Activated CD8-positive, alpha-beta memory T cell treated with anti-CD3 and anti-CD28 coated beads, Interleukin-2, amount 50 U/mL, for 48 hours (primary cell): ENCODE results near the gene NHERF2.

Experiments used
- DNase-seq: peaks from one replicate; pipeline ENCODE4 v3.0.0-alpha.2; 2020

NHERF2 gene

GRCh38 chr16:1991135-1991551, 35.6 kb upstream of the NHERF2 start:
- peak; percentile 77 for DNase-seq

DNA sequence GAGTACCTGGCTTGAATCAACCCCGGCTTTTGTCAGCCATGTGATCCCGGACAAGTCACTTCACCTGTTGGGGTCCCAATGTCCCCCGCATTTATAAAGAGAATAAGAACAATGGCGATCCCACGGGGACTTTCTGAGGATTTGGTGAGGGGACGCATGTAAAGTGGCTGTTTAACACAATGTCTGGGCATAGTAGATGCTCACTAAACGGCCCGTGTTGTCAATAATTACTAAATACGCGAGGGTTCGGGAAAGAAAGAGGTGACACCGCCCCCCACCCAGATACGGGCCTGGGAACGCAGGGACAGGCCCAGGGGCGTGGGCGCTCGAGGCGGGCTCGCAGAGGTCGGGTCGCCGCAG, 35.1 kb upstream of the NHERF2 start:
- DNase-seq, result no peak

GRCh38 chr16:1991948-1992703, 34.6 kb upstream of the NHERF2 start:
- DNase-seq, result peak; percentile 99

- DNase-seq, result no peak
These were observed 33.9 kb upstream of the NHERF2 start for GRCh38 chr16:1992704-1993317.

- peak; percentile 70 for DNase-seq
These were observed 33.0 kb upstream of the NHERF2 start for GRCh38 chr16:1993731-1994131.

- DNase-seq, result no peak
These were observed 29.0 kb upstream of the NHERF2 start for GRCh38 chr16:1997494-1998359.

DNA sequence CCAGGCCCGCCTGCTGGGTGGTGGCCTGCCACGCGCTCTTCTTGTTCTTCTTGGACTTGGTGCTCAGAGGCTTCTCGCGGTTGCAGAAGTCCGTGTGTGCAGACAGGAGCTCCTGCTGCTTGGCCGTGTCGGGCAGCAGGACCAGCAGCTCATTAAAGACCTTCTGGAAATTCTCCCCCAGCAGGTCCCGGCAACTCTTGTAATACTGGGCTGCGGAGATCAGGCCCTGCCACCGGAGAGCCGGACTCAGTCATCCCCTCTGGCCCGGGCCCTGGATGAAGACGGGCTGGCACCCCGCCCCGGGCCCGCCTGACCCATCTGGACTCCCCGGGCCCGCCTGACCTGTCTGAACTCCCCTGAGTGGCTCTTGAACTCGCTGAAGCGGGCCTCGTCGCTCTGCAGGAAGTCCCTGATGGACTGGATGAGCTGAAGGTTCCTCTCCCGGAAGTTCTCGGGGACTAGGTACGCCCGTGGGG, 28.3 kb upstream of the NHERF2 start:
- no peak for DNase-seq

GRCh38 chr16:1998852-1999801, 27.6 kb upstream of the NHERF2 start:
- DNase-seq, result no peak

DNA sequence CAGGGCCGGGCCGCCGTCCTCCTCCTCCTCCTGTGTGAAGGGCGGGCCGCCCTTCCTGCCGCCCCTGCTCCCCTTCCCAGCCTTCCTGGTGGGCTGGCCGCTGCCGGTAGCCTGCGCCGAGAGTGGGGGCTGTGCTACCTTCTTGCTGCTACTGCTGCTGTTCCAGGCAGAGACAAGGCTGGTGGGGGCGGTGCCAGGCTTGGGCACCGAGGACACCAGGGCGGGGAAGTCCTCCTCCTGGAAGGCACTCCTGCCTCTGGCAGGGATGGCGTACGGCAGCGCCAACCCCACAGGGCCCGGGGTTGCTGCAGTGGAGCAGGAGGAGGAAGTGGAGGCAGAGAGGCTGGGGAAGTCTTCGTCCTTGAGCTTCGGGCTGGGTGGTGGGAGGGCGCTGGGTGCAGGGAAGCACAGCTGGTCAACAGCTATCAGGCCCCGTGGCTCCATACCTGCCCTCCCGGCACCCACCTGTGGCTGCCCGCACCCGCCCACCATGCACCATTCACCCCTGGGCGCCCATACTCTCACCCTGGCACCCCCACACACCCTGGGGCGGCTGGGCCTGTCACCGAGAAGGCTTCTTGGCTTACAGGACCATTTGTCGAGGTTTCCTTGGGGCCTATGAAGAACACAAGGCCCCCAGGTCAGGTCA, 26.7 kb upstream of the NHERF2 start:
- no peak for DNase-seq

- DNase-seq, result no peak
These were observed 25.7 kb upstream of the NHERF2 start for GRCh38 chr16:2001035-2001434.

DNA sequence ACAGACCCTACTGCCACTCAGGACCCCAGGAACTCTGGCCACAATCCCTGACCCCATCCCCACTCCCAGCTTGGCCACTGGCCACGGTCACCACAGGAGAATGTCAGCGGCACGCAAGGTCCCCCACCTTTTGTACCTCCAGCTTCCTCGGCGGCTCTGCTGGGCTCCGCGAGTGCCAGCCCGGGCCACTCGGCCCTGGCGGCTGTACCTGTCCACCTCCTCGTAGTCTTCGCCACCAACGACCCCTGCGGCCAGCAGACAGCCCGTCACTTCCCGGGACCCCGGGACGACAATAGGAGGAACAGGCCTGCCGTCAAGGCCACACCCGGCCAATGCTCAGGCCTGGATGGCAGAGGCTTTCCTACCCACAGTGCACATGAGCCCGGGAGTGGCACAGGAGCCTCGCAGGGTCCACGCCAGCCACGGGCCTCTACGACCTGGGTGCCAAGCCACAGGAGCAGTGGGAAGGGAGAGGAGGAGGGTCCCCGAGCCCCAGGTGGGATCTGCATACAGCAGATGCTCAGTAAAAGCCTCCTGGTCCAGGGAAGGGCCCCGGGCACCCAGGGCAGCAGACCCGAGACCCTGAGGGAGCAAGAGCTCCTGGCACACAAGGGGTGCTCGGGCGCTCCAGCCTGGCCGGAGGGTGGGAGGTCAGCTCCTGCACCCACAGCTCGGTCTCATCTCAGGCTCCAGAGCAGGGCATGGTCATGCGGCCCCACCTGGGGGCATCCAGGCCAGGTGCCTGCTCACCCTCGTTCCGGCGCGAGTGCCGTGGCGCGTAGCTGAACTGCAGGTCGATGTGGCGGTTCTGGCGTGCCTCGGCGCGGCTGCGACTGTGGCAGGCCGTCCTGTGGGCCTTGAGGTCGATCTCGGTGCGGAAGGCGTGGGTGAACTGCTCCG, 25.0 kb upstream of the NHERF2 start:
- DNase-seq, result no peak

- DNase-seq, result no peak
These were observed 24.1 kb upstream of the NHERF2 start for GRCh38 chr16:2002406-2003230.

- DNase-seq, result no peak
These were observed 23.4 kb upstream of the NHERF2 start for GRCh38 chr16:2003231-2003826.

GRCh38 chr16:2003827-2004641, 22.7 kb upstream of the NHERF2 start:
- peak; percentile 96 for DNase-seq

GRCh38 chr16:2004795-2005517, 21.7 kb upstream of the NHERF2 start:
- no peak for DNase-seq

- DNase-seq, result no peak
These were observed 21.1 kb upstream of the NHERF2 start for GRCh38 chr16:2005646-2006045.

DNA sequence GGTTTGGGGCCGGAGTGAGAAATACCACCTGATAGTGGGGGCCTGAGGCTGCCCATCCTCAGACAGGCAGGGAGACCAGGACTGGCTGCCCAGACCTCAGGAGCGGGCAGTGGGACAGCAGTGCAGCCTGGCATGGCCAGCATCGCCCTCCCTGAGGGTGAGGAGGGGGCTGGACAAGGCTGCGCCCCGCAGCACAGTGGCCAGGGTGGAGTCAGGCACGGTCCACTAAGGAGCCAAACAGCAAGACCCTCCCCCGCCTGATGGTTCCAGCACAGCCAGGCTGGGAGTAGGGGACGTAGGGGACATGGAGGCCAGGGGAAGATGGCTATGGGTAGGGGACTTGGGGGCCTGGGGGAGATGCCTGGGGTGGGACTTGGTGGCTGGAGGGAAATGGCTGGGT, 20.4 kb upstream of the NHERF2 start:
- no peak for DNase-seq
